Measurements from ENCODE around the gene BMERB1.
"Not testable (repeated sequence)": the region's sequence is repeated elsewhere in the genome, so short reads cannot be mapped to it uniquely, and the experiment has no call there.

Gene BMERB1

GRCh38 chr16:15434425-15435215 is at the start of gene BMERB1:
Gene BMERB1, plus strand, starts transcription at chr16:15434588. Its CDS starts 66 bp downstream, at chr16:15434654.
- peak; percentile 58 to 72 for DNase-seq (ENCODE audit: low read depth in 2 of 2)

- not testable (repeated sequence) for DNase-seq (ENCODE audit: low read depth in 2 of 2)
Observed at GRCh38 chr16:15388060-15388459, 46.3 kb upstream of the BMERB1 start.

GRCh38 chr16:15389916-15390315 is 44.5 kb upstream of the BMERB1 start:
- not testable (repeated sequence) for DNase-seq (ENCODE audit: low read depth in 2 of 2)

- DNase-seq (ENCODE audit: low read depth in 2 of 2) = not testable (repeated sequence)
Observed at GRCh38 chr16:15393025-15393424, 41.4 kb upstream of the BMERB1 start.

GRCh38 chr16:15395631-15396508 is 38.5 kb upstream of the BMERB1 start, which contains the start of gene MPV17L:
Gene MPV17L, plus strand, starts transcription at chr16:15395754. Its CDS starts 144 bp downstream, at chr16:15395898.
- not testable (repeated sequence) for DNase-seq (ENCODE audit: low read depth in 2 of 2)

- DNase-seq (ENCODE audit: low read depth in 2 of 2) = not testable (repeated sequence)
Observed at GRCh38 chr16:15396509-15396829, 37.9 kb upstream of the BMERB1 start.

GRCh38 chr16:15396948-15397594 is 37.3 kb upstream of the BMERB1 start:
- no peak for DNase-seq (ENCODE audit: low read depth in 2 of 2)

- DNase-seq (ENCODE audit: low read depth in 2 of 2) = no peak
Observed at GRCh38 chr16:15398618-15399316, 35.6 kb upstream of the BMERB1 start.

- no peak for DNase-seq (ENCODE audit: low read depth in 2 of 2)
Observed at GRCh38 chr16:15399317-15399716, 35.1 kb upstream of the BMERB1 start.

- DNase-seq (ENCODE audit: low read depth in 2 of 2) = not testable (repeated sequence)
Observed at GRCh38 chr16:15400314-15400713, 34.1 kb upstream of the BMERB1 start.

- DNase-seq (ENCODE audit: low read depth in 2 of 2) = no peak
Observed at GRCh38 chr16:15401972-15402371, 32.4 kb upstream of the BMERB1 start.

- no peak for DNase-seq (ENCODE audit: low read depth in 2 of 2)
Observed at GRCh38 chr16:15403392-15403995, 30.9 kb upstream of the BMERB1 start.

- not testable (repeated sequence) for DNase-seq (ENCODE audit: low read depth in 2 of 2)
Observed at GRCh38 chr16:15404091-15404490, 30.3 kb upstream of the BMERB1 start.

- no peak for DNase-seq (ENCODE audit: low read depth in 2 of 2)
Observed at GRCh38 chr16:15404792-15405191, 29.6 kb upstream of the BMERB1 start.

GRCh38 chr16:15407756-15408155 is 26.6 kb upstream of the BMERB1 start:
- DNase-seq (ENCODE audit: low read depth in 2 of 2) = not testable (repeated sequence)

GRCh38 chr16:15409476-15409875 is 24.9 kb upstream of the BMERB1 start:
- not testable (repeated sequence) for DNase-seq (ENCODE audit: low read depth in 2 of 2)

- DNase-seq (ENCODE audit: low read depth in 2 of 2) = no peak
Observed at GRCh38 chr16:15415511-15415985, 18.8 kb upstream of the BMERB1 start.

- DNase-seq (ENCODE audit: low read depth in 2 of 2) = no peak
Observed at GRCh38 chr16:15417197-15417596, 17.2 kb upstream of the BMERB1 start.

- no peak for DNase-seq (ENCODE audit: low read depth in 2 of 2)
Observed at GRCh38 chr16:15418206-15418605, 16.2 kb upstream of the BMERB1 start.

GRCh38 chr16:15421696-15422095 is 12.7 kb upstream of the BMERB1 start:
- DNase-seq (ENCODE audit: low read depth in 2 of 2) = not testable (repeated sequence)

GRCh38 chr16:15422222-15422621 is 12.2 kb upstream of the BMERB1 start:
- no peak for DNase-seq (ENCODE audit: low read depth in 2 of 2)
